K562 (cell line): Measurements from ENCODE around the gene SRRM4. TPM values are rescaled to one million over a fixed set of nuclear protein-coding genes. Genes with fewer than 3 reads are reported as not detected.

Experiments
- ATF7 ChIP-seq: fragments of 450-650 bp; IDR thresholded peaks from 2 replicates; pipeline ENCODE4 v1.7.1; 2014; ENCODE audit warnings: mild to moderate bottlenecking, moderate library complexity
- DPF2 ChIP-seq: fragments of 450-650 bp; IDR thresholded peaks from 2 replicates; pipeline ENCODE4 v1.6.1; 2016
- ELF4 ChIP-seq: fragments of 450-650 bp; formaldehyde crosslinking; IDR thresholded peaks from 2 replicates; pipeline ENCODE4 v1.4.0; 2022; ENCODE audit warnings: missing genetic modification characterization
- HEY1 ChIP-seq: fragments of 250-450 bp; sonication (Bioruptor Pico); IDR thresholded peaks from 2 replicates; pipeline ENCODE4 v1.5.0; 2020; ENCODE audit warnings: mild to moderate bottlenecking, moderate library complexity, borderline replicate concordance
- ZBTB1 ChIP-seq: sonication (generic); formaldehyde crosslinking; IDR thresholded peaks from 2 replicates; pipeline ENCODE4 v1.8.1; 2023; ENCODE audit warnings: missing genetic modification reagents, low read depth, mild to moderate bottlenecking, borderline replicate concordance
- ZNF347 ChIP-seq: fragments of 450-650 bp; formaldehyde crosslinking; IDR thresholded peaks from 2 replicates; pipeline ENCODE4 v1.4.0; 2020; ENCODE audit warnings: low read depth, mild to moderate bottlenecking, moderate library complexity
- ZNF707 ChIP-seq: fragments of 250-450 bp; sonication (Bioruptor Pico); conservative IDR thresholded peaks from 2 replicates; pipeline ENCODE4 v1.8.0; 2022; ENCODE audit warnings: inconsistent platforms, mild to moderate bottlenecking, moderate library complexity
- ZNF79 ChIP-seq: fragments of 250-450 bp; sonication (Bioruptor Pico); IDR thresholded peaks from 2 replicates; pipeline ENCODE4 v1.4.0; 2020; ENCODE audit warnings: low read depth, mild to moderate bottlenecking, moderate library complexity
- polyA plus RNA-seq, 8 experiments: library from polyadenylated mRNA; depleted of rRNA in 4 of 8; stranded (reverse) in 5 of 8; unstranded in 3 of 8; fragments of >200 nt; fragmentation: Nextera tagmentation in 2 of 8; fragmentation: Illumina TruSeq in 1 of 8; extraction: Ambion mirVana in 2 of 8; extraction: Trizol in 1 of 8; gene quantifications; 2 replicates each; pipeline versions ENCODE4 v1.2.1 to v1.2.3, GENCODE V29; 2011 to 2014; ENCODE audit warnings: inconsistent platforms in 1 of 8, missing spikeins in 1 of 8
- total RNA-seq, 7 experiments: library from RNA; depleted of rRNA in 6 of 7; stranded (reverse); fragments of >200 nt in 6 of 7; fragmentation: Illumina TruSeq in 2 of 7; extraction: Trizol in 2 of 7; gene quantifications; 2 replicates each; pipeline versions ENCODE4 v1.2.1 to v1.2.3, GENCODE V29; 2011 to 2021; ENCODE audit warnings: low replicate concordance in 1 of 7
- TF ChIP-seq, protein P1 (sequence below): fragments of 450-650 bp; IDR thresholded peaks from 2 replicates; pipeline ENCODE4 v1.6.1; 2017; ENCODE audit warnings: mild to moderate bottlenecking, moderate library complexity
- TF ChIP-seq, protein P2 (sequence below): fragments of 250-450 bp; sonication (Bioruptor Pico); IDR thresholded peaks from 2 replicates; pipeline ENCODE4 v1.5.0; 2021
- TF ChIP-seq, protein P3 (sequence below): sonication (generic); formaldehyde crosslinking; IDR thresholded peaks from 2 replicates; pipeline ENCODE4 v1.5.0; 2020; ENCODE audit warnings: missing genetic modification reagents

SRRM4 gene
- total and polyA plus RNA-seq, 9 of the 15 experiments (the other 6 are each of a cell fraction or from before 2014, with no cell fraction given) = not detected

DNA sequence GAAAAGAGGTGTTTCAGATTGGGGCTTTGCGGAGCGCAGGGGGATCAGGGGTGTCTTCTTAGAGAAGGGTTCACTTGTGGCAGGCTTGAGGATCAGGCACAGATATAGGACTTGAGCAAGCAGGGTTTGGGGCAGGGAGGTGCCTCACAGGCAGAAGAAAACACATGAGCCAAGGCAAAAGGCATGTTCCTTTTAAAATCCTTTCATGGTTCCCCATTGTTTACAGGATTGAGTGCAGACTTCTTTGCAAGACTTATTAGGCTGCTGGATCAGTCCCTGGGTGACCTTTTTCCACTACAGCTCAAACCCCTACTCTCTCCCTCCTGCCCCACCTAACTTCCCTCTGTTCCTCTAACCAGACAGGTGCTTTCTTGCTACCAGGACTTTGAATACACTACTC is 217.1 kb downstream of the SRRM4 start (continued):
- TF ChIP-seq, protein P1, sequence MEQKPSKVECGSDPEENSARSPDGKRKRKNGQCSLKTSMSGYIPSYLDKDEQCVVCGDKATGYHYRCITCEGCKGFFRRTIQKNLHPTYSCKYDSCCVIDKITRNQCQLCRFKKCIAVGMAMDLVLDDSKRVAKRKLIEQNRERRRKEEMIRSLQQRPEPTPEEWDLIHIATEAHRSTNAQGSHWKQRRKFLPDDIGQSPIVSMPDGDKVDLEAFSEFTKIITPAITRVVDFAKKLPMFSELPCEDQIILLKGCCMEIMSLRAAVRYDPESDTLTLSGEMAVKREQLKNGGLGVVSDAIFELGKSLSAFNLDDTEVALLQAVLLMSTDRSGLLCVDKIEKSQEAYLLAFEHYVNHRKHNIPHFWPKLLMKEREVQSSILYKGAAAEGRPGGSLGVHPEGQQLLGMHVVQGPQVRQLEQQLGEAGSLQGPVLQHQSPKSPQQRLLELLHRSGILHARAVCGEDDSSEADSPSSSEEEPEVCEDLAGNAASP = no peak
- no peak for TF ChIP-seq ZBTB1 (CRISPR knock-in tag)
- TF ChIP-seq ZNF347 (CRISPR knock-in tag) = no peak
- TF ChIP-seq HEY1 = no peak
- no peak for TF ChIP-seq ZNF79 (CRISPR knock-in tag)
- TF ChIP-seq ELF4 (CRISPR knock-in tag) = no peak
- TF ChIP-seq ZNF707 (CRISPR knock-in tag) = no peak
- TF ChIP-seq, protein P2, sequence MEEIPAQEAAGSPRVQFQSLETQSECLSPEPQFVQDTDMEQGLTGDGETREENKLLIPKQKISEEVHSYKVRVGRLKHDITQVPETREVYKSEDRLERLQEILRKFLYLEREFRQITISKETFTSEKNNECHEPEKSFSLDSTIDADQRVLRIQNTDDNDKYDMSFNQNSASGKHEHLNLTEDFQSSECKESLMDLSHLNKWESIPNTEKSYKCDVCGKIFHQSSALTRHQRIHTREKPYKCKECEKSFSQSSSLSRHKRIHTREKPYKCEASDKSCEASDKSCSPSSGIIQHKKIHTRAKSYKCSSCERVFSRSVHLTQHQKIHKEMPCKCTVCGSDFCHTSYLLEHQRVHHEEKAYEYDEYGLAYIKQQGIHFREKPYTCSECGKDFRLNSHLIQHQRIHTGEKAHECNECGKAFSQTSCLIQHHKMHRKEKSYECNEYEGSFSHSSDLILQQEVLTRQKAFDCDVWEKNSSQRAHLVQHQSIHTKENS (CRISPR knock-in tag) = no peak
- TF ChIP-seq DPF2 = no peak
- TF ChIP-seq, protein P3, sequence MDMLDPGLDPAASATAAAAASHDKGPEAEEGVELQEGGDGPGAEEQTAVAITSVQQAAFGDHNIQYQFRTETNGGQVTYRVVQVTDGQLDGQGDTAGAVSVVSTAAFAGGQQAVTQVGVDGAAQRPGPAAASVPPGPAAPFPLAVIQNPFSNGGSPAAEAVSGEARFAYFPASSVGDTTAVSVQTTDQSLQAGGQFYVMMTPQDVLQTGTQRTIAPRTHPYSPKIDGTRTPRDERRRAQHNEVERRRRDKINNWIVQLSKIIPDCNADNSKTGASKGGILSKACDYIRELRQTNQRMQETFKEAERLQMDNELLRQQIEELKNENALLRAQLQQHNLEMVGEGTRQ (CRISPR knock-in tag) = no peak
- no peak for TF ChIP-seq ATF7
